Measurements from ENCODE around the gene KRTAP20-2. TPM values are rescaled to one million over a fixed set of nuclear protein-coding genes. Genes with fewer than 3 reads are reported as not detected.
A peak's percentile ranks its signal among the peaks of the same experiment; 100 is the strongest.

Gene KRTAP20-2
- polyA plus RNA-seq, 3 donors, result not detected

- Mint-ChIP-seq H3K4me3 (no peak within 1 kb of the TSS), H3K27ac (no peak within 1 kb of the TSS), H3K36me3 (no peaks in the 10 kb centered on the region), H3K27me3 (ENCODE audit: low read depth in 3 of 3) (no peaks in the 10 kb centered on the region), H3K9me3 (peaks cover 0 to 4% (median 2%) of the 10 kb centered on the region in 7 donors), H3K4me1 (no peaks in the 10 kb centered on the region)
- intact Hi-C loops (cut with micrococcal nuclease), result no loop called here
- no peak for TF ChIP-seq CTCF (IDR thresholded peaks at IDR 0.05)
- no peaks in the 10 kb centered on the region for H3K36me3 ChIP-seq (replicated peaks in 1 of 2; ENCODE audit: control insufficient read depth in 1 of 2, insufficient read depth in 2 of 2, low read length in 2 of 2)
- no peaks in the 10 kb centered on the region for H3K27me3 ChIP-seq (ENCODE audit: control insufficient read depth in 2 of 2, insufficient read depth in 2 of 2, low read length in 2 of 2)
- H3K9me3 ChIP-seq (replicated peaks in 1 of 2; ENCODE audit: control insufficient read depth in 1 of 2, insufficient read depth in 1 of 2, low read length in 2 of 2), result peaks cover 0 to 4% of the 10 kb centered on the region in 2 donors
- DNase-seq, result no peak
- no peak within 1 kb of the TSS for H2AFZ ChIP-seq (ENCODE audit: insufficient read depth, low read depth, low read length, poor library complexity, severe bottlenecking)
- WGBS (ENCODE audit: insufficient coverage), result 100% methylated on average over 2 of the region's 4 CpGs
- no peak within 1 kb of the TSS for H3K27ac ChIP-seq (ENCODE audit: low read depth in 1 of 2, low read length in 2 of 2)
- H3K4me3 ChIP-seq (replicated peaks in 1 of 3; ENCODE audit: low read depth in 2 of 3, low read length in 3 of 3), result no peak within 1 kb of the TSS
- H3K4me2 ChIP-seq (replicated peaks; ENCODE audit: extremely low read depth, low read length, poor library complexity, severe bottlenecking), result no peak within 1 kb of the TSS
- no peak within 1 kb of the TSS for H3K9ac ChIP-seq (ENCODE audit: insufficient read depth, low read length, poor library complexity, severe bottlenecking)
- H3K4me1 ChIP-seq (ENCODE audit: control insufficient read depth in 1 of 2, insufficient read depth in 2 of 2, low read length in 2 of 2), result no peaks in the 10 kb centered on the region
- H3K79me2 ChIP-seq (ENCODE audit: insufficient read depth, low read length), result no peaks in the 10 kb centered on the region
- H4K20me1 ChIP-seq (ENCODE audit: insufficient read depth, low read length), result no peaks in the 10 kb centered on the region
Observed at GRCh38 chr21:30592140-30592539, 42.9 kb upstream of the KRTAP20-2 start, which contains the start of gene KRTAP6-3. Gene KRTAP6-3, plus strand, starts transcription at chr21:30592440. Its CDS starts 6 bp downstream, at chr21:30592446.

GRCh38 chr21:30598802-30599201 is 36.2 kb upstream of the KRTAP20-2 start, which contains the start of gene KRTAP6-2:
Gene KRTAP6-2, minus strand, starts transcription at chr21:30598902. Its CDS starts 28 bp downstream, at chr21:30598874.
- Histone ChIP-seq H3K4me3 (replicated peaks in 1 of 3; ENCODE audit: low read depth in 2 of 3, low read length in 3 of 3) (no peak within 1 kb of the TSS), H4K20me1 (ENCODE audit: insufficient read depth, low read length) (no peaks in the 10 kb centered on the region), H3K27me3 (ENCODE audit: control insufficient read depth in 2 of 2, insufficient read depth in 2 of 2, low read length in 2 of 2) (no peaks in the 10 kb centered on the region), H3K4me2 (replicated peaks; ENCODE audit: extremely low read depth, low read length, poor library complexity, severe bottlenecking) (no peak within 1 kb of the TSS), H2AFZ (ENCODE audit: insufficient read depth, low read depth, low read length, poor library complexity, severe bottlenecking) (no peak within 1 kb of the TSS), H3K9me3 (replicated peaks in 1 of 2; ENCODE audit: control insufficient read depth in 1 of 2, insufficient read depth in 1 of 2, low read length in 2 of 2) (peaks cover 13 to 27% of the 10 kb centered on the region in 2 donors), H3K4me1 (ENCODE audit: control insufficient read depth in 1 of 2, insufficient read depth in 2 of 2, low read length in 2 of 2) (no peaks in the 10 kb centered on the region), H3K27ac (ENCODE audit: low read depth in 1 of 2, low read length in 2 of 2) (no peak within 1 kb of the TSS), H3K79me2 (ENCODE audit: insufficient read depth, low read length) (no peaks in the 10 kb centered on the region), H3K9ac (ENCODE audit: insufficient read depth, low read length, poor library complexity, severe bottlenecking) (no peak within 1 kb of the TSS), H3K36me3 (replicated peaks in 1 of 2; ENCODE audit: control insufficient read depth in 1 of 2, insufficient read depth in 2 of 2, low read length in 2 of 2) (no peaks in the 10 kb centered on the region)
- Mint-ChIP-seq H3K27me3 (ENCODE audit: low read depth in 3 of 3) (no peaks in the 10 kb centered on the region), H3K9me3 (peaks cover 5 to 9% (median 6%) of the 10 kb centered on the region in 7 donors), H3K27ac (peak within 1 kb of the TSS in 1 of 7 donors; percentile 57), H3K36me3 (no peaks in the 10 kb centered on the region), H3K4me1 (no peaks in the 10 kb centered on the region), H3K4me3 (no peak within 1 kb of the TSS)
- TF ChIP-seq CTCF (IDR thresholded peaks at IDR 0.05), result no peak
- intact Hi-C loops (cut with micrococcal nuclease), result no loop called here
- DNase-seq, result no peak
- WGBS (ENCODE audit: insufficient coverage), result 93% methylated on average over 5 of the region's 6 CpGs
